OCI-LY7 (cell line): Measurements from ENCODE around the gene SLC25A15.

Experiments used
- EZH2phosphoT487 ChIP-seq: fragments of 200-600 bp; sonication (generic); IDR thresholded peaks from 2 replicates; pipeline ENCODE4 v1.6.1; 2018; ENCODE audit warnings: low read depth, borderline replicate concordance, mild to moderate bottlenecking, mixed run types, antibody characterized with exemption, low read length, moderate library complexity, mixed read lengths
- TF ChIP-seq, protein P1 (sequence below): fragments of 200-600 bp; sonication (generic); conservative IDR thresholded peaks from 2 replicates; pipeline ENCODE4 v1.5.1; 2014; ENCODE audit warnings: mild to moderate bottlenecking, antibody characterized with exemption, low read length, moderate library complexity, mixed read lengths

GRCh38 chr13:40777166-40777808 lies 12.1 kb upstream of the SLC25A15 start:
- TF ChIP-seq, protein P1, sequence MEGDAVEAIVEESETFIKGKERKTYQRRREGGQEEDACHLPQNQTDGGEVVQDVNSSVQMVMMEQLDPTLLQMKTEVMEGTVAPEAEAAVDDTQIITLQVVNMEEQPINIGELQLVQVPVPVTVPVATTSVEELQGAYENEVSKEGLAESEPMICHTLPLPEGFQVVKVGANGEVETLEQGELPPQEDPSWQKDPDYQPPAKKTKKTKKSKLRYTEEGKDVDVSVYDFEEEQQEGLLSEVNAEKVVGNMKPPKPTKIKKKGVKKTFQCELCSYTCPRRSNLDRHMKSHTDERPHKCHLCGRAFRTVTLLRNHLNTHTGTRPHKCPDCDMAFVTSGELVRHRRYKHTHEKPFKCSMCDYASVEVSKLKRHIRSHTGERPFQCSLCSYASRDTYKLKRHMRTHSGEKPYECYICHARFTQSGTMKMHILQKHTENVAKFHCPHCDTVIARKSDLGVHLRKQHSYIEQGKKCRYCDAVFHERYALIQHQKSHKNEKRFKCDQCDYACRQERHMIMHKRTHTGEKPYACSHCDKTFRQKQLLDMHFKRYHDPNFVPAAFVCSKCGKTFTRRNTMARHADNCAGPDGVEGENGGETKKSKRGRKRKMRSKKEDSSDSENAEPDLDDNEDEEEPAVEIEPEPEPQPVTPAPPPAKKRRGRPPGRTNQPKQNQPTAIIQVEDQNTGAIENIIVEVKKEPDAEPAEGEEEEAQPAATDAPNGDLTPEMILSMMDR: peak; percentile 99
- no peak for TF ChIP-seq EZH2phosphoT487
